GM19324 (cell line): ENCODE data around the gene PHF19.

Experiments
- ATAC-seq: cut with Tn5 transposase; IDR thresholded peaks from one replicate; pipeline ENCODE4 v1.9.1; 2021; ENCODE audit warnings: mild to moderate bottlenecking, moderate library complexity; ENCODE audit not compliant: unreplicated experiment, low FRiP score

Gene PHF19

DNA sequence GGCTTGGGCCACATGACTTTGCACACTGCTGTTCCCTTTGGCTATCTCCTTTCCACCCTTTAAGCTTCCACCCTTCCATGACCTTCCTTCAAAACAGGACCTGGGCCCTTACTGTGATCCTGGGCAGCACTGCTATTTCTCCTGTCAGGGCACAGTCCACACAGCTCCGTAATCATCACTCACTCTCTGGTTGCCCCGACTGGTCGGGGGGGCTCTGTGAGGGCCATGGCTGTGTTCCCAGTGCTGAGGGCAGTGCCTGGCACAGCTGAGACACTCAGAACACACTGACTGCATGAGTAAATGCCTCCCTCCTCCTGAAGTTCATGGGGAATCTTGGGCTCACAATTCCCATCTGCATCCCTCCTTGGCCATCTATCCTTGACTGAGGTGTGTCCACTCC is 37.4 kb upstream of the PHF19 start:
- no peak for ATAC-seq

DNA sequence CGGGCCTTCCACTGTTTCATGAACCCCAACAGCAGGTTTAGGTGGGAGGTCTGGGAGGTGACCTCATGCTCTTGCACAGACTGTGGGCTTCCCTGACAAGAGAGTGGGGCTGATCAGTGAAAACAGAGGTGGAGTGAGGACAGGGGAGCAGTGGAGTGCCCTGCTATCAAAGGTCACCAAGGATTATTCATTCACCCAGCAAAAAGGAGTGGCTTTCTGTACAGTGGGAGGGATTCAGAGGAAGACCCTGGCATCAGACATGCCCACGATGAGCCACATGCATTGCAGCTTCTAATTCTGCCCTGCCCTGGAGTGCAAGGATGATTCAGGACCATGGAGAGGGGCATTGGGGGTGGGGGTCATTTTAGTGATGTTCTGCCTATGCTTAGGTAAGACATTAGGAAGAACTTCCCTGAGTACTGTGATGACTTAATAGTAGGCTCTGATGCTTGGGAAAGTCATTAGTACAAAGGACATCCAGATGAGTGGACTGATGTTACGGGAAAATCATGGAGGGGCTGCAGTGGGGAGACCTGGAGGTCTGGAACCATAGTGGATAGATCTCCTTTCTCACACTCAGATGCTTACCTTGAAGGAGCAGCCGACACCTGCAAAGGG is 36.8 kb upstream of the PHF19 start:
- ATAC-seq: no peak

DNA sequence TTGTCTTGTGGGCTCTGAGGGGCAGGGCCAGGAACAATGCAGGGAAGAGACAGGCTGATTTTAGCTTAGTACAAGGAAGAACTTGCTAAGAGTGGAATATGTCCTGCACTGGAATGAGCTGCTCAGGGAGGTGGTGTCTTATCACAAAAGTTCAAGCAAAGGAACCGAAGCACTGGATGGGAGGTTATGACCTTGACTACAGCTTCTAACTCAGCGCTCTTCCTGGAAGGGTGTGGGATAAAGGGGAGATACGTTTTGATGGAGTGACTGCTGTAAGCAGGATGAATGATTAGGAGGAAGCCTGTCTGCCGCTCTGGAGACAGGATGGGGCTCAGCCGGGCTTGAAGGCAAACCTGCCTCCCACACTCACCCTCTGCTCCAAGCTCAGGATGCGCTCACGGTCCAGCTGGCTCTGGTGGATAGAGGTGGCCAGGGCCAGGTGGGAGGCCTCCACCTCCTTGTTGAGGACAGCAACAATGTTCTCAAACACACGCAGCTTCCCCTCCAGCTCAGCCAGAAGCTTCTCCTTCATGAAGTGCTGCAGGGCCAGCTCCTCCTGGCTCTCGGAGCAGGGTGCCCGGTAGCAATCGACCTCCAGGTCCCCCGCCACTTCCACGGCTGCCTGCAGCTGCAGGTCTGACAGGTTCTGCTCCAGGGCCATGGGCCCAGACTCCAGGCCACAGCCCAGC is 36.1 kb upstream of the PHF19 start:
- ATAC-seq: no peak

DNA sequence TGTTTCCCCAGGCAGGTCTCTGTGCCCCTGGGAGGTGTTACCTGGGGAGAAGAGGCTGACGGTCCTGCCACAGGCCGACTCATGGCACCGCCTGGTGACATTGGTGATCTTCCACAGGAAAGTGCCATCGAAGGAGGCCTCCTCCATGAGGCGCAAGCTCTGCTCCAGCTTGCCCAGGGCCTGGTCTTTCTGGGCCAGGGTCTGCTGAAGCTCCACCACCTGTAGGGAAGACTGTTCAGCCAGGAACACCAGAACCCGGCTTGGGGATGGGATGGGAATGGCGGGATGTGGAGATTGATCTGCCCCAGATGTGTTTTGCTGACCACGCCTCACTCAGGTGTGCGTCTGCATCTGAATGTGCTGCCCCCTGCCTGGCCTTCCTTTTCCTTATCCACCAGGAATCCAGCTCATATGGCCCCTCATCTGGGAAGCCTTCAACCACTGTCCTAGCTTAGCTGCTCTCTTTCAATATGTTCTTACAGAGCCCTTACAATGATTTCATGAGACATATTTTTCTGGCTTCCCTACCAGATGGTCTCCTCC is 34.4 kb upstream of the PHF19 start:
- no peak for ATAC-seq

DNA sequence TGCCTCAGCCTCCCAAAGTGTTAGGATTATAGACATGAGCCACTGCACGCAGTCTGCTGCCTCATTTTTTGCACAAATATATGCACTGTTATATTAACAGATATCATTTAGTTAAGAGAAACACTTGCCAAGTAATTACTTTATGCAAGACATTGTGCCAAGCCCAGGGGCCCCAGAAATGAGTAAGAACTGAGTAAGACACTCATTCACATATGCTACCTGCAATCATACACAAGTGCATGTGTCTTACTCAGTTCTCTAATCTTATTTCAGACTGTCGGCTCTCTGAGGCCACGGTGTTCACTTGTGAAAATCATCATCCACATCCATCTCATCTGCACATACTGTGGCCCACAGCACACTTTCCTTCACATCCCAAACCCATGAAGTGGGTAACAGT is 33.7 kb upstream of the PHF19 start:
- no peak for ATAC-seq

DNA sequence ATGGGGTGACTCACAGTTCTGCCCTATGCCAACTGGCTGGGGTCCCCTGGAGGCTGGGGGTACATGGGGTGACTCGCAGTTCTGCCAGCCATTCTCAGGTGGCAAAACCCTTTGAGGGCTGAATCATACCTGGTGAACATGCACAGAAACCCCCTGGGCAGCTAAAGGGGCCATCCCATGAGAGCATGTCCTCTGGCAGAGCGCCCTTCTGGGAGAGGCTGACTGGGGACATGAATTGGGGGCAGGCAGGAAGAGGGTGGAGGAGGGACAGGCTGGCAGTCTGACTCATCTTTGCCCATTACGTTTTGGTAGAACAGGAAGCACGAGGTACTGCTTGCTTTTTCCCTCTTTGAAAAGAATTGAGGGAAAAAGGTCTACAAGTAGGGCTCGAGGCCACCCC is 32.9 kb upstream of the PHF19 start:
- ATAC-seq: no peak

DNA sequence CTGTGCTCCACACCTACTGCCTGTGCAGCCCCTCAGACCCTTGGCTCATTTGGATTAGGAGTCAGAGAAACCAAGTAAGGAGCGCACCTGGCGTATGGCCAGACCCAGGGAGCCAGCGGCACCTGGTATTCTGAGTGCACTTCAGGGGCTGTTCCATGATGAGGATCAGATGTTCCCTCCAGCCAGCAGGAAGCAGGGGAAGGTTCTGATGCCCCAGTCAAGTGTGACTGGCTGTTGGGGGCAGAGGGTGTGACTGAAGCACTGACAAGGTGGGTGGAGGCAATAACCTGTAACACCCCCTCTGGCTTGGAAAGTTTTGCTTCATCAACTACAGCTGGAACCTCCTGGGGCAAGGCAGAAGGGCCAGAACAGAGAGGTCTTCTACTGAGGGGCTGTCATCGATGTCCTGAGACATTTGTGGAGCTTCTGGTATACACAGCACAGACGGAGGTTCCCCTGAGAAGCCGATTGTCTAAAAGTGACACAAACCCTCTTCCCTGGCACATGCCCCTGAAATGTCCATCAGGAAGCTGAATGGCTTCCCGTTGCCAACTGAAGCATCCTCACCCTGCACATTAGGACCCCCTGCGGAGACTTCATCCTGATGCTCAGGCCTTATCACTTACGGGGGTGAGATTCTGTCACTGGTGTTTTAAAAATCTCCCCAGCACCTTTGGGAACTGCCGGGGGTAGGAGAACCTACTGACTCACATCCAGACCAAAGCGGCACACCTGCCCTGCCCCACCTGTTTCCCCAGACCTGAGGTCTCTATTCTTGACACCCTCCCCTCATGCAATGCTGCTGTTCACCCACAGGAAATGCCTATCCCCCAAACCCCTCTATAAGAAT is 28.6 kb upstream of the PHF19 start:
- ATAC-seq: no peak

DNA sequence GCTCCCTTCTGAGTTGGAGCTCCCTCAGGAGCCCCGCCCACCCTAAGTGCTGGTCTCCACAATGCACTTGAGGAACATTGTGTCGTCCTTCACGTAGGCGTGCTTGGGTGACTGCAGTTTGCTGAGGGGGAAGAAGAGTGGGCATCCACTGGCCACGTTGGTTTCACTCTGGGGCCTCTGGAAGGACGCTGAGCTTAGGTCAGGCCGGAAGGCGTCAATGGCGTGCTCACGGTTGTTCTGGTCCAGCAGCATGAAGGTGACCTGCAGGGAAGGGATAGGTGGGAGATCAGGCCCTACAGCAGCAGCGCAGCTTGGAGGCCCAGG is 28.0 kb upstream of the PHF19 start:
- no peak for ATAC-seq

DNA sequence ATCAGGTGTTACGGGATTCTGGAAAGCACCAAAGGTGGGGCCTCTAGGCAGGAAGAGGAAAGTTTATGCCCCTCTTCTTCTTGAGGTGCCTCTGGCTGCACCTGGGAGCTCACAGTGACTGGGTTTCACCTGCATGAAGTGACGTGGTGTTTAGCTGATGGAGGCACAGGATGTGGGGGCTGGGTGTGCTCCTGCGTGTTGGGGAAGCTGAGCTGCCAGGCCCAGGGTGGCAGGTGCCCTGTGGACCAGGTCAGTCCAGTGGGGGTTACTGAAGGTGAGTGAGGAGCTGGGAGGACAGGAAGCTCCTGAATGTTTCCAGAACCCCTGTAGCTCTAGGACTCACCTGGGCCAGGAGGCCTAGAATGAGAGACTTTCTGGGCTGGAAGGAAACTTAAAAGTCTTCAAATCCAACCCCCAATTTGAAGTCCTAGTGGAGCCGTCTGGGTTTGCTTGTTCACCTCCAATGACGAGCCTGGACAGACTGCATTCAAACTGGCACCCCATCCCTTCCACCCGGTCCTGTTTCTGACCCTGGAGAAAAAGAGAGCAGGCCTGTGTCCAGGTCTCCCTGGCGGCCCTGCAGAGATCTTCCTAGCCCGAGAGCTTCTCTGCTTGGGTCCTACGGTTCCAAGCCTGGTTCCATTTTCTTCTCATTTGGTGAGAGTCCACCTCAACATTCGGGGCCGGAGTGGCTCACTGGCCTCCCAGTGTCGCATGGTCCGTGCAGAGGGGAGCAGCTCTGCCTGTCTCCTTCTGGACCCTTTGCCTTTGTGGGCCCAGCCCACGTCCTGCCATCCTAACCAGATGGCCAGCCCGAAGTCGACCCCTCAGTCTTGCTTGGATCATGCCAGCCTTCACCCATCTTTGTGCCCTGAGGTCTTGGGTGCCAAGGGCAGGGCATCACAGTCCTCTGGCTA is 27.3 kb upstream of the PHF19 start:
- ATAC-seq: no peak

DNA sequence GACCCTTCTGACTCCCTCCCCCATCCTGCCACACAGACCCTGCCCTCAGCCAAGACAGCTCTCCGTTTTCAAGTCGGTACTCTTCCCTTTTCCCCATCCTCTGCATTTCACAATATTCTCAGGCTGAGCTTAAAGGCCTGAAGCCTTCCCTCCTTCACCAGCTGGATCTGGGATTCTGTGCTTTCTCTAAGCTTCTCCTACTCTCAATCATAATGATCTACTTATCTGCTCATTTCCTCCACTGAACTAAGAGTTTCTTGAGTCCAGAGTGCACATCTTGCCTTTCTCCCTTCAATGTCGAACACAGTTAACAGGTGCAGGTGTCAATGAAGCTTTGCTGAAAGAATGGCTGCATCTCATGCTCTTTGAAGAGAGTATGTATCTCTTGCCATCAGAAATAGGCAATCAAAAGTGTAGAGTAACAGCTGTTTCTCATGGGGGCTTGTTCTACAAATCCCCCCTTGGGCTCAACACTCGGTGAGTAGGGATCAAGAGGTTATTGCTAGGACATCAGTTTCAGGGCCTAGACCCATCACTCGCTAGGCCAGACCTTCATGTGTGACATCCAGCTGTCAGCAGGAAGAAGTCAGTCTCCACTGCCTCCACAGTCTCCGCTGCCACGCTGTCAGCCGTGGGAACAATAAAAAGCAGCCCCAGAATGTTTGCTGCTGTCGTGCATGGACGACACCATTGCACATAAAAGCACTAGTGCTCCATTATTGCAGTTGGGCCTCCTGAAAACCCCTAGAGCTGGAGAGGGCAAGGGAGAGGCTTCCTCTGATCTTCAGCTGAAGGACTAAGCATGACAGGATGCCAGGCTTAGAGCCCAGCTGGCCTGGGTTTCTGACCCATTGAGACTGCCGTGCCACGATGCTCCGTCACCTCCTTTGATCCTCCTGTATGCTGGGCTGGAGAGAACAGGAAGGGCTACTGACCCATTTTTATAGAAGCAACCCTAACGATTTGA is 25.9 kb upstream of the PHF19 start:
- no peak for ATAC-seq

DNA sequence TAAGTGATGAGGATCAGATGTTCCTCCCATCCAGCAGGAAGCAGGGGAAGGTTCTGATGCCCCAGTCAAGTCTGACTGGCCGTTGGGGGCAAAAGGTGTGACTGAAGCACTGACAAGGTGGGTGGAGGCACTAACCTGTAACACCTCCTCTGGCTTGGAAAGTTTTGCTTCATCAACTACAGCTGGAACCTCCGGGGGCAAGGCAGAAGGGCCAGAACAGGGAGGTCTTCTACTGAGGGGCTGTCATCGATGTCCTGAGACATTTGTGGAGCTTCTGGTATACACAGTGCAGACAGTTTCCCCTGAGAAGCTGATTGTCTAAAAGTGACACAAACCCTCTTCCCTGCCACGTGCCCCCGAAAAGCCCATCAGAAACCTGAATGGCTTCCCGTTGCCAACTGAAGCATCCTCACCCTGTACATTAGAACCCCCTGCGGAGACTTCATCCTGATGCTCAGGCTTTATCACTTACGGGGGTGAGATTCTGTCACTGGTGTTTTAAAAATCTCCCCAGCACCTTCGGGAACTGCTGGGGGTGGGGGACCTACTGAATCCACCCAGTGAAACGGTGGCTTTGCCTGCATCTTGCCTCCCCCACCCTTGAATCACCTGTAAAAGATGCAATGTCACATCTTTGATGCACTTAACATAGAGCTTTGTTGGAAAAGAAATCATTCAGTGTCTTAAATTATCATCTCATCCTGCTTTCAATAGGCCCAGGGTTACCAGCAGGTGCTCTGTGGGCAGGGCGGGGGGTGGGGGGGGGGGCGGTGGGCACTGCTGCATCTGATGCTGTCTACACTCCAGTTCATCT is 25.0 kb upstream of the PHF19 start:
- no peak for ATAC-seq

DNA sequence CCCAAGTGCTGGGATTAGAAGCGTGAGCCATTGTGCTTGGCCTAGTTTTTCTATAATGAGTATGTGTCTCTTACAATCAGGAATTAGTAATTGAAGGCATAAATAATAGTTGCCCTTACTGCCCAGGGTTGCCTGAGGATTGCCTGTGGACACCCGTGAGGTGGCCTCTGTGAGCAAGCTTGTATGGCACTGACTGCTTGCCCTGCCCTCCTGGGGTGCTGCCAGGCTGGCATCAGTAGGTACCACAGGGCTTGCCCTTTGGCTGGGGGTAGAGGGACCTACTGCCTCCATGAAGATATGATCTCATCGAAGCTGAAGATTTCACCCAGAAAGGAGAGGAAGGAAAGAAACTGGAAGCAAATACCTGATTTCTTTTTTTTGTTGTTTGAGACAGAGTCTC is 23.8 kb upstream of the PHF19 start:
- ATAC-seq: no peak

DNA sequence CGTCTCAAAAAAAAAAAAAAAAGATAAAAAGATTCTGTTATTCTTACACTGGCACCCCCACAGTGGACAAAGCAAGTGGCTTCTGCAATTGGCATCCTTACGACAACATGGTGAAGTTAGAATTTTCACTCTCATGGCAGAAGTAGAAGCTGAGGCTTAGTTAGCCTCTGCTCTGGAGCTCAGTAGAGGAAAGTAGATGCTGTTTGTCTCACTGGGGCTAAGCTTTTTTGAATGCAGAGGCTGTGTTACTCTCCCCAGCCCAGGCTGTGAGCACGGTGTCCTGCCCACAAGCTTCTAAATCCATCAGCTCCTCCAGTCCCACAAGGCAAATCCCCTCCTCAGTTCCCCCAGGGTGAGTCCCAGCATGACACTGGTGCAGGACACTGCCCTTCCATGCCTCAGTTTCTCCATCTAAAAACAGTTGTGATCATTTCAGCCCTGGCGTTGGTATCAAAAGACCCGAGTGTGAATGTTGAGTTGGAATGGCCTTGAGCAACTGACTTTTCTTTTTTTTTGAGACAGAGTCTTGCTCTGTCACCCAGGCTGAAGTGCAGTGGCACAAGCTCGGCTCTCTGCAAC is 22.6 kb upstream of the PHF19 start:
- no peak for ATAC-seq

DNA sequence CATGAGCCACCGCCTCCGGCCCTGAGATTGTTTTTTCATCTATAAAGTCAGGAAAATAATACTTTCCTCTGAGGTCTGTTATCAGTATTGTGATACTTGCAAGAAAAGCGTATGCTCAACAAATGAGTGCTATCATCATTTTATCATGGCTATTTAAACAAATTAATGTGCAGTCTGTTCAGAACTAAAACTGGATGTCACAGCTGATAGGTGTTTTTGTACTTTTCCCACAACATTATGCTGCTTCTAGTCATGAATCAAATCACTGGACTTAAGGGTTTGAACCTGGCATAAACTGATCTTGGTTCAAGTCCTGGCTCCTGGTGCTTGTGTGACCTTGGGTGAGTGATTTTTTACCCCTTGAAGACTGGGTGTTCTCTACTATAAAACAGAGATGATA is 21.4 kb upstream of the PHF19 start:
- ATAC-seq: no peak

DNA sequence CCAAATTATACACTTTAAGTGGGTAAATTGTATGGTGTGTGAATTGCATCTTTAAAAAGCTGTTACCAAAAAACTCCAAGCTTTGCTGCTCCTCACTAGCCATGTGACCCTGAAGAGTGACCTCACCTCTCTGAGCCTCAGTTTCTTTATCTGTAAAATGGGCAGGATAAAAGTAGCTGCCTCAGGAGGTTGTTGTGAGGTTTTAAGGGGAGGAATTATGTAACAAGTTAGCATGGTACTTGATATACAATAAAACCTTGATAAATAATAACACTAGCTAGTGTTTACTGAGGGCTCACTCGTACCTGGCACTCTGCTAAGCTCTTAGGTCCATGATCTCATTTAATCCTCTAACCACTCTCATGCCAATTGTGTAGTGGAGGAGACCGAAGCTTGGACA is 19.0 kb upstream of the PHF19 start:
- ATAC-seq: no peak

DNA sequence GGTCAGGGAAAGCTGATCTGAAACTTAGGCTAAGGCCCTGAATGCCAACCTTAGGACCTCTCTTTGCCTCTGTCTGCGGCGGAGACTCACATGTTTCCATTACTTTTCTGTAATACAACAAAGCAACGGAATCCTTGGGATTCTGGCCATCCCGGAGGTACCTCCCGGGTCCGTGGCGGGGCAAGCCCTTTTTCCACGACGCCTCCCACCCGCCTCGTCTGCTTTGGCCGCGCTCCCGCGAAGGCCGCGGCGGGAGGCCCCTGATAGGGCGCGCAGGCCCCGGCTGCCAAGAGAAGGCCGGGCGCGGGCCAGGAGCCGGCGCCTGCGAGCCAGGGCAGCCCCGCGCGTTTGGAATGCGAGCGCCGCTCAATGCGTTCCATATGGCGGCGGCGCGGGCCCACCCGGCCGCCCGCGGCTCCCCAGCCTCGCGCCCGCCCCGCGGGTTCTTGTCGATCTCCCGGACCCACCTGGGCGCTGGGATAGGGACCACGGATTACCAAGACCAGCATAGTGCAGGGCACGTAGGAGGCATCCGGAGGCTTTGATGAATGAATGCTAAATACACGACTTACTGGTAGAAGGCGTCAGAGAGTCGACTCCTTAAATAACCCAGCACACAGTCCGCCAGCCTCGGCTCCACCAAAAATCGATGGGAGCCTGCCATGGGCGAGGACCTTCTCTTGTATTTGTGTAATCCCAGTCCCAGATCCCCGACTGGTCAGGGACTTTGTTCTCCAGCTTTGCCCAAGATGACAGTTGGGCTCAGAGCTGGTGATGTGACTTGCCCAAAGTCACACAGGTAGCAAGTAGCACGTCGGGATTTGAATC is 17.5 kb upstream of the PHF19 start:
- ATAC-seq: no peak

DNA sequence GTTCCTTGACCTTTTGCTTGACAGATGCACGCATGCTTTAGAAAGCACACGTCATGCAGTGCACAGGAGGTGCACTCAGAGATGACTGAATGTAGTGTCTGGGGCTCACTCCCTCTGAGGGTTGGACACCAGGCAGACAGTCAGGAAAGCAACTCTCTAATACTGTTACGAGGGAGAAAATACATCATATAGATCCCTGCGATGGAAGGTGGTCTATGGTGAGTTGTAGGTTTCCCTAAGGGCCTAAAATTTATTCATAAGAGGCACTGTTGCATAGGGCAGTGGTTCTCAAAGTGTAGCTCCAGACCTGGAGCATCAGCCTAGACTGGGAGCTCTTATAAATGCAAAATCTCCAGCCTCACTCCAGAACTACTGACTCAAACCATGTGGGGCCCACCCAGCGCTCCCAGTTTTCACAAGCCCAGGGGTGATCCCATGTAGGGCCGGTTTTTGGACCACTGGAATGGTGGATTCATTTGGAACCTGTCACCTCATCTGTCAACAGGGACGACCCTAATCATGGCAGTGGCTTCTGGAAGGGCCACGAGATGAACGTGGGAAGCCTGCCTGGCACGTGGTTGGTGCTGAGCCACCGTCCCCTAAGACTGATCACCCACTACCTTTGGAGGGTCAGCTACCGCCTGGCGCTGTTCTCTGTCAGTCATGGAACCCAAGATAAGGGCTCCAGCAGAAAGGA is 16.8 kb upstream of the PHF19 start:
- ATAC-seq: no peak
